Uterus (tissue), 4 donors: ENCODE measurements around the gene BACH2. TPM values are rescaled to one million over a fixed set of nuclear protein-coding genes. Genes with fewer than 3 reads are reported as not detected.

Experiments used
- DNase-seq, 2 donors: peaks; one replicate each; pipeline ENCODE4 v3.0.0-alpha.2; 2019 to 2020
- H3K27ac ChIP-seq, 2 donors: fragments of 200-600 bp; sonication (generic); 1 replicate in 1 of 2; 2 replicates in 1 of 2; pipeline ENCODE4 v1.5.1; 2016 to 2018
- H3K27me3 ChIP-seq, 2 donors: fragments of 200-600 bp; sonication (generic); one replicate each; pipeline ENCODE4 v1.5.1; 2018 to 2019; ENCODE audit warnings: control low read depth in 1 of 2
- H3K36me3 ChIP-seq, 2 donors: fragments of 200-600 bp; sonication (generic); one replicate each; pipeline ENCODE4 v1.5.1; 2019; ENCODE audit warnings: control low read depth in 1 of 2
- H3K4me1 ChIP-seq, 2 donors: fragments of 200-600 bp; sonication (generic); one replicate each; pipeline ENCODE4 v1.5.1; 2018 to 2019; ENCODE audit warnings: control low read depth in 1 of 2
- H3K4me3 ChIP-seq, 2 donors: fragments of 200-600 bp; sonication (generic); 1 replicate in 1 of 2; 2 replicates in 1 of 2; pipeline ENCODE4 v1.5.1; 2018 to 2019; ENCODE audit warnings: mild to moderate bottlenecking in 1 of 2
- H3K9me3 ChIP-seq, 2 donors: fragments of 200-600 bp; sonication (generic); one replicate each; pipeline ENCODE4 v1.5.1; 2019; ENCODE audit warnings: control low read depth in 1 of 2
- CTCF ChIP-seq, 4 experiments: fragments of 200-600 bp in 2 of 4; fragments of 450-650 bp in 2 of 4; sonication (generic) in 2 of 4; IDR thresholded peaks; one replicate each; pipeline ENCODE4 v1.5.1; 2016 to 2019; ENCODE audit warnings: antibody characterized with exemption in 4 of 4, mild to moderate bottlenecking in 2 of 4, moderate library complexity in 1 of 4
- POLR2A ChIP-seq, 2 donors: fragments of 450-650 bp; IDR thresholded peaks; one replicate each; pipeline ENCODE4 v1.6.1; 2016; ENCODE audit warnings: antibody characterized with exemption in 2 of 2, mild to moderate bottlenecking in 1 of 2, moderate library complexity in 1 of 2
- intact Hi-C: fragments of 100-400 bp; cut with DNase I; formaldehyde crosslinking; loops from one replicate; pipeline ENCODE4 v1.15.1; 2023; ENCODE audit warnings: low total_unique reads
- total RNA-seq, 4 donors: library from RNA; depleted of rRNA in 3 of 4; stranded (reverse); fragments of >200 nt in 3 of 4; gene quantifications; one replicate each; pipeline versions ENCODE4 v1.1.0 to v1.2.4, GENCODE V29; 2014 to 2023
- donor health status: DM: yes; HTN: yes; CAD: no.

Gene BACH2
- total RNA-seq, 4 donors from 2014 or later = 1.3 to 15.0 (median 9.7) TPM

- H3K4me1 ChIP-seq = peaks cover 0 to 8% of the 10 kb centered on the region in 2 donors
- TF ChIP-seq CTCF (IDR thresholded peaks at IDR 0.05) = no peak
- no peak for TF ChIP-seq POLR2A (IDR thresholded peaks at IDR 0.05)
- DNase-seq = no peak
- H3K27ac ChIP-seq = no peak overlapping the region
- no peaks in the 10 kb centered on the region for H3K9me3 ChIP-seq
- H3K27me3 ChIP-seq = no peaks in the 10 kb centered on the region
- intact Hi-C loops = no loop called here
- no peak overlapping the region for H3K4me3 ChIP-seq
- no peaks in the 10 kb centered on the region for H3K36me3 ChIP-seq
Measured at GRCh38 chr6:90233994-90234393, 62.6 kb downstream of the BACH2 start.

GRCh38 chr6:90233213-90233612 is 63.4 kb downstream of the BACH2 start:
- Histone ChIP-seq H3K27me3 (no peaks in the 10 kb centered on the region), H3K36me3 (no peaks in the 10 kb centered on the region), H3K27ac (no peak overlapping the region), H3K4me3 (no peak overlapping the region), H3K9me3 (no peaks in the 10 kb centered on the region), H3K4me1 (peaks cover 0 to 8% of the 10 kb centered on the region in 2 donors)
- TF ChIP-seq CTCF (IDR thresholded peaks at IDR 0.05) = no peak
- no peak for TF ChIP-seq POLR2A (IDR thresholded peaks at IDR 0.05)
- no peak for DNase-seq
- intact Hi-C loops = no loop called here

GRCh38 chr6:90231798-90232197 is 64.8 kb downstream of the BACH2 start:
- Histone ChIP-seq H3K27ac (no peak overlapping the region), H3K4me3 (no peak overlapping the region), H3K27me3 (no peaks in the 10 kb centered on the region), H3K9me3 (no peaks in the 10 kb centered on the region), H3K36me3 (no peaks in the 10 kb centered on the region), H3K4me1 (peaks cover 0 to 8% of the 10 kb centered on the region in 2 donors)
- TF ChIP-seq CTCF (IDR thresholded peaks at IDR 0.05) = no peak
- no peak for TF ChIP-seq POLR2A (IDR thresholded peaks at IDR 0.05)
- no peak for DNase-seq
- intact Hi-C loops = no loop called here

- no peak for DNase-seq
- H3K9me3 ChIP-seq = no peaks in the 10 kb centered on the region
- no peak overlapping the region for H3K27ac ChIP-seq
- H3K4me1 ChIP-seq = peaks cover 0 to 8% of the 10 kb centered on the region in 2 donors
- intact Hi-C loops = no loop called here
- H3K27me3 ChIP-seq = no peaks in the 10 kb centered on the region
- no peak overlapping the region for H3K4me3 ChIP-seq
- no peak for TF ChIP-seq CTCF (IDR thresholded peaks at IDR 0.05)
- no peaks in the 10 kb centered on the region for H3K36me3 ChIP-seq
Measured at GRCh38 chr6:90231308-90231707, 65.3 kb downstream of the BACH2 start.

- Histone ChIP-seq H3K9me3 (no peaks in the 10 kb centered on the region), H3K27me3 (no peaks in the 10 kb centered on the region), H3K27ac (no peak overlapping the region), H3K4me3 (no peak overlapping the region), H3K36me3 (no peaks in the 10 kb centered on the region), H3K4me1 (peaks cover 0 to 8% of the 10 kb centered on the region in 2 donors)
- no peak for TF ChIP-seq POLR2A (IDR thresholded peaks at IDR 0.05)
- TF ChIP-seq CTCF (IDR thresholded peaks at IDR 0.05) = no peak
- no peak for DNase-seq
- intact Hi-C loops = no loop called here
Measured at GRCh38 chr6:90230548-90231215, 66.0 kb downstream of the BACH2 start.
